ENCODE results near the gene GLIS1.

GLIS1 gene

GRCh38 chr1:53656747-53657530, 82.0 kb downstream of the GLIS1 start:
- TF ChIP-seq GATA2 (IDR thresholded peaks at IDR 0.05; ENCODE audit: low read depth, low read length): no peak
- TF ChIP-seq GATA3 (IDR thresholded peaks at IDR 0.05; ENCODE audit: low read depth, low read length): no peak

- TF ChIP-seq GATA2 (IDR thresholded peaks at IDR 0.05; ENCODE audit: low read depth, low read length): no peak
- TF ChIP-seq GATA3 (IDR thresholded peaks at IDR 0.05; ENCODE audit: low read depth, low read length): no peak
Observed at GRCh38 chr1:53655931-53656746, 82.8 kb downstream of the GLIS1 start.

- no peak for TF ChIP-seq GATA2 (IDR thresholded peaks at IDR 0.05; ENCODE audit: low read depth, low read length)
- no peak for TF ChIP-seq GATA3 (IDR thresholded peaks at IDR 0.05; ENCODE audit: low read depth, low read length)
Observed at GRCh38 chr1:53654216-53655210, 84.5 kb downstream of the GLIS1 start.

- TF ChIP-seq GATA2 (IDR thresholded peaks at IDR 0.05; ENCODE audit: low read depth, low read length): no peak
Observed at GRCh38 chr1:53653631-53654030, 85.3 kb downstream of the GLIS1 start.

GRCh38 chr1:53653200-53653575, 85.8 kb downstream of the GLIS1 start:
- no peak for TF ChIP-seq GATA3 (IDR thresholded peaks at IDR 0.05; ENCODE audit: low read depth, low read length)
- no peak for TF ChIP-seq GATA2 (IDR thresholded peaks at IDR 0.05; ENCODE audit: low read depth, low read length)

- TF ChIP-seq GATA2 (IDR thresholded peaks at IDR 0.05; ENCODE audit: low read depth, low read length) (no peak), GATA3 (IDR thresholded peaks at IDR 0.05; ENCODE audit: low read depth, low read length) (no peak)
Observed at GRCh38 chr1:53652441-53653199, 86.3 kb downstream of the GLIS1 start.

- no peak for TF ChIP-seq GATA3 (IDR thresholded peaks at IDR 0.05; ENCODE audit: low read depth, low read length)
- TF ChIP-seq GATA2 (IDR thresholded peaks at IDR 0.05; ENCODE audit: low read depth, low read length): no peak
Observed at GRCh38 chr1:53651356-53651755, 87.6 kb downstream of the GLIS1 start.

- no peak for TF ChIP-seq GATA3 (IDR thresholded peaks at IDR 0.05; ENCODE audit: low read depth, low read length)
- TF ChIP-seq GATA2 (IDR thresholded peaks at IDR 0.05; ENCODE audit: low read depth, low read length): no peak
Observed at GRCh38 chr1:53648516-53648915, 90.4 kb downstream of the GLIS1 start.

GRCh38 chr1:53646732-53647131, 92.2 kb downstream of the GLIS1 start:
- no peak for TF ChIP-seq GATA3 (IDR thresholded peaks at IDR 0.05; ENCODE audit: low read depth, low read length)
- no peak for TF ChIP-seq GATA2 (IDR thresholded peaks at IDR 0.05; ENCODE audit: low read depth, low read length)

- TF ChIP-seq GATA3 (IDR thresholded peaks at IDR 0.05; ENCODE audit: low read depth, low read length) (no peak), GATA2 (IDR thresholded peaks at IDR 0.05; ENCODE audit: low read depth, low read length) (no peak)
Observed at GRCh38 chr1:53645690-53646078, 93.3 kb downstream of the GLIS1 start.

GRCh38 chr1:53644909-53645689, 93.9 kb downstream of the GLIS1 start:
- TF ChIP-seq GATA2 (IDR thresholded peaks at IDR 0.05; ENCODE audit: low read depth, low read length): no peak
- TF ChIP-seq GATA3 (IDR thresholded peaks at IDR 0.05; ENCODE audit: low read depth, low read length): no peak

- TF ChIP-seq GATA2 (IDR thresholded peaks at IDR 0.05; ENCODE audit: low read depth, low read length) (no peak), GATA3 (IDR thresholded peaks at IDR 0.05; ENCODE audit: low read depth, low read length) (no peak)
Observed at GRCh38 chr1:53644496-53644895, 94.5 kb downstream of the GLIS1 start.

Measured in SH-SY5Y (cell line).